CD4-positive, alpha-beta T cell (primary cell): ENCODE results near the gene SCGB1C1. TPM values are rescaled to one million over a fixed set of nuclear protein-coding genes. Genes with fewer than 3 reads are reported as not detected.

Source experiments
- ATAC-seq: fragments of 200-7000 bp; cut with Tn5 transposase; one replicate; pipeline ENCODE4 v1.10.0; 2022; ENCODE audit warnings: mild to moderate bottlenecking; ENCODE audit not compliant: poor library complexity
- CTCF ChIA-PET: fragments of 350-600 bp; sonication (Branson Sonifier 250); formaldehyde crosslinking; loops from one replicate; lab custom pipeline; 2021; ENCODE audit warnings: antibody characterized with exemption, inconsistent platforms; lab: Charles Lee
- POLR2A ChIA-PET: fragments of 350-600 bp; sonication (Branson Sonifier 250); formaldehyde crosslinking; loops from one replicate; lab custom pipeline; 2021; ENCODE audit warnings: antibody characterized with exemption, inconsistent platforms; lab: Charles Lee
- DNase-seq, 14 experiments: peaks; one replicate each; pipeline ENCODE4 v3.0.0-alpha.2; 2013 to 2020; ENCODE audit warnings: mixed read lengths in 2 of 14
- H3K27ac ChIP-seq, 2 donors: one replicate each; pipeline versions ENCODE4 v1.5.1 to v1.7.0; 2013; ENCODE audit warnings: low read length in 2 of 2, low read depth in 1 of 2, mild to moderate bottlenecking in 1 of 2
- H3K27me3 ChIP-seq, 2 experiments: 1 replicate in 1 of 2; 2 replicates in 1 of 2; pipeline versions ENCODE4 v1.6.1 to v1.7.0; 2013; ENCODE audit warnings: low read length in 2 of 2, control low read depth in 1 of 2, mild to moderate bottlenecking in 1 of 2, moderate library complexity in 1 of 2; ENCODE audit not compliant: insufficient read depth in 2 of 2, control insufficient read depth in 1 of 2
- H3K36me3 ChIP-seq: one replicate; pipeline ENCODE4 v1.6.1; 2013; ENCODE audit warnings: low read length, control low read depth; ENCODE audit not compliant: insufficient read depth
- H3K4me1 ChIP-seq: one replicate; pipeline ENCODE4 v1.6.1; 2013; ENCODE audit warnings: low read length, control low read depth; ENCODE audit not compliant: insufficient read depth
- H3K4me3 ChIP-seq: one replicate; pipeline ENCODE4 v1.5.1; 2013; ENCODE audit warnings: mild to moderate bottlenecking, low read length, moderate library complexity
- H3K9me3 ChIP-seq, 2 experiments: 1 replicate in 1 of 2; 2 replicates in 1 of 2; pipeline versions ENCODE4 v1.6.1 to v1.7.0; 2013; ENCODE audit warnings: low read length in 2 of 2, mild to moderate bottlenecking in 2 of 2, control low read depth in 1 of 2, moderate library complexity in 1 of 2; ENCODE audit not compliant: control insufficient read depth in 1 of 2, insufficient read depth in 1 of 2
- H3K27ac Mint-ChIP-seq: one replicate; pipeline ENCODE4 v1.8.0; 2020; ENCODE audit warnings: mixed read lengths
- H3K27me3 Mint-ChIP-seq: one replicate; pipeline ENCODE4 v1.8.0; 2021; ENCODE audit warnings: mixed read lengths
- H3K36me3 Mint-ChIP-seq: one replicate; pipeline ENCODE4 v1.8.0; 2021; ENCODE audit warnings: low read depth, mixed read lengths
- H3K4me1 Mint-ChIP-seq: one replicate; pipeline ENCODE4 v1.8.0; 2021; ENCODE audit warnings: low read depth, mixed read lengths
- H3K4me3 Mint-ChIP-seq: one replicate; pipeline ENCODE4 v1.8.0; 2020; ENCODE audit warnings: mild to moderate bottlenecking, mixed read lengths
- H3K9me3 Mint-ChIP-seq: one replicate; pipeline ENCODE4 v1.8.0; 2020; ENCODE audit warnings: mixed read lengths
- intact Hi-C, 2 experiments: fragments of 100-400 bp; cut with DNase I in 1 of 2; cut with micrococcal nuclease in 1 of 2; formaldehyde crosslinking; loops; one replicate each; pipeline versions ENCODE4 v1.15.1 to v1.9.0; 2023 to 2025; cut with DNase I, micrococcal nuclease
- total RNA-seq, 174 experiments: library from RNA in 2 of 174; stranded (reverse) in 2 of 174; gene quantifications; one replicate each; pipeline ENCODE4 v1.2.3 and lab custom pipeline; 2021 to 2026
- TF ChIP-seq, protein P1 (sequence below): fragments of 200-600 bp; IDR thresholded peaks from one replicate; pipeline ENCODE4 v1.8.0; 2022; ENCODE audit warnings: antibody characterized with exemption, mild to moderate bottlenecking

SCGB1C1 gene
- total RNA-seq, 2 experiments from 2014 or later = not detected

DNA sequence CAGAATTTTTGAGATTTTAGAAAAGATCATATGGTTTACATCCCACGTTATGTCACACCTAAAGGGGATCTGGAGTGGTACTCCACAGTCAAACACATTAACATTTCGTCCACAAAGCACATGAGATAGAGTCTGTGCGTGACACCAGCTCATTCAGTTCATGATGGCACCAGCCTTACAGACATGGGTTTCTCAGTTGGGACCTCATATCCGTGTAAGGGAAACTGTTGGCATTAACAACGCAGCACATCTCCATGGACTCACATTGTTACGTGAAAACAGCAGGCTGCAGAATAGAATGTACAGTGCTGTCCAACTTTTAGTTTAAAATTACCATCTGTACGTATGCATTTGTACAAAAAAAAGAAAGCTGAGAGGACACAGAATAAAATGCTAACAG, 28.7 kb downstream of the SCGB1C1 start:
- ChIA-PET CTCF (no interaction called here), POLR2A (interaction anchor here (0.8 to 1.2 kb wide), 2 partner anchors 14 to 15 kb away, joined by 3 read pairs; partner anchors contain the start of genes BET1L, PSMD13 and RIC8A)
- Mint-ChIP-seq H3K36me3 (peaks cover 34% of the 10 kb centered on the region), H3K4me3 (no peak overlapping the region), H3K4me1 (no peaks in the 10 kb centered on the region), H3K9me3 (no peaks in the 10 kb centered on the region), H3K27ac (no peak overlapping the region), H3K27me3 (no peaks in the 10 kb centered on the region)
- no peaks in the 10 kb centered on the region for H3K4me1 ChIP-seq
- no peak overlapping the region for H3K4me3 ChIP-seq
- no peaks in the 10 kb centered on the region for H3K27me3 ChIP-seq
- intact Hi-C loops = no loop called here
- ATAC-seq (no peak), DNase-seq (peak in 1 of 14 experiments; percentile 2)
- H3K9me3 ChIP-seq = no peaks in the 10 kb centered on the region
- TF ChIP-seq, protein P1, sequence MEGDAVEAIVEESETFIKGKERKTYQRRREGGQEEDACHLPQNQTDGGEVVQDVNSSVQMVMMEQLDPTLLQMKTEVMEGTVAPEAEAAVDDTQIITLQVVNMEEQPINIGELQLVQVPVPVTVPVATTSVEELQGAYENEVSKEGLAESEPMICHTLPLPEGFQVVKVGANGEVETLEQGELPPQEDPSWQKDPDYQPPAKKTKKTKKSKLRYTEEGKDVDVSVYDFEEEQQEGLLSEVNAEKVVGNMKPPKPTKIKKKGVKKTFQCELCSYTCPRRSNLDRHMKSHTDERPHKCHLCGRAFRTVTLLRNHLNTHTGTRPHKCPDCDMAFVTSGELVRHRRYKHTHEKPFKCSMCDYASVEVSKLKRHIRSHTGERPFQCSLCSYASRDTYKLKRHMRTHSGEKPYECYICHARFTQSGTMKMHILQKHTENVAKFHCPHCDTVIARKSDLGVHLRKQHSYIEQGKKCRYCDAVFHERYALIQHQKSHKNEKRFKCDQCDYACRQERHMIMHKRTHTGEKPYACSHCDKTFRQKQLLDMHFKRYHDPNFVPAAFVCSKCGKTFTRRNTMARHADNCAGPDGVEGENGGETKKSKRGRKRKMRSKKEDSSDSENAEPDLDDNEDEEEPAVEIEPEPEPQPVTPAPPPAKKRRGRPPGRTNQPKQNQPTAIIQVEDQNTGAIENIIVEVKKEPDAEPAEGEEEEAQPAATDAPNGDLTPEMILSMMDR = no peak
- H3K27ac ChIP-seq = no peak overlapping the region
- H3K36me3 ChIP-seq = peaks cover 17% of the 10 kb centered on the region

- intact Hi-C loops = no loop called here
- ChIA-PET CTCF (no interaction called here), POLR2A (interaction anchor here (0.8 to 1.2 kb wide), 2 partner anchors 15 kb away, joined by 3 read pairs; partner anchors contain the start of genes BET1L, PSMD13 and RIC8A)
- no peaks in the 10 kb centered on the region for H3K27me3 ChIP-seq
- no peak for DNase-seq
- Mint-ChIP-seq H3K9me3 (no peaks in the 10 kb centered on the region), H3K36me3 (peaks cover 34% of the 10 kb centered on the region), H3K4me1 (no peaks in the 10 kb centered on the region), H3K27ac (no peak overlapping the region), H3K4me3 (no peak overlapping the region), H3K27me3 (no peaks in the 10 kb centered on the region)
- H3K27ac ChIP-seq = no peak overlapping the region
- TF ChIP-seq, protein P1 = no peak
- H3K4me1 ChIP-seq = no peaks in the 10 kb centered on the region
- peaks cover 16% of the 10 kb centered on the region for H3K36me3 ChIP-seq
- H3K9me3 ChIP-seq = no peaks in the 10 kb centered on the region
- ATAC-seq = no peak
- H3K4me3 ChIP-seq = no peak overlapping the region
These were observed 29.3 kb downstream of the SCGB1C1 start for GRCh38 chr11:221998-222789.

- ATAC-seq = no peak
These were observed 30.3 kb downstream of the SCGB1C1 start for GRCh38 chr11:223026-223789.

More at GRCh38 chr11:223026-223789, 30.3 kb downstream of the SCGB1C1 start:
- TF ChIP-seq, protein P1 = no peak
- Mint-ChIP-seq H3K27ac (no peak overlapping the region), H3K36me3 (peaks cover 34% of the 10 kb centered on the region), H3K27me3 (no peaks in the 10 kb centered on the region), H3K4me3 (no peak overlapping the region), H3K9me3 (no peaks in the 10 kb centered on the region), H3K4me1 (peaks cover under 1% of the 10 kb centered on the region)
- H3K4me1 ChIP-seq = no peaks in the 10 kb centered on the region
- H3K27ac ChIP-seq = no peak overlapping the region
- DNase-seq = no peak
- H3K27me3 ChIP-seq = no peaks in the 10 kb centered on the region
- CTCF ChIA-PET = no interaction called here
- POLR2A ChIA-PET = no interaction called here
- intact Hi-C loops = no loop called here
- no peaks in the 10 kb centered on the region for H3K9me3 ChIP-seq
- peaks cover 14% of the 10 kb centered on the region for H3K36me3 ChIP-seq
- H3K4me3 ChIP-seq = no peak overlapping the region
